NCI-H1105 (cell line): ENCODE measurements around the gene OBSCN.

ENCODE experiments used
- DNase-seq: peaks from one replicate; lab custom pipeline; 2025; lab: John Stamatoyannopoulos, UW

OBSCN gene

DNA sequence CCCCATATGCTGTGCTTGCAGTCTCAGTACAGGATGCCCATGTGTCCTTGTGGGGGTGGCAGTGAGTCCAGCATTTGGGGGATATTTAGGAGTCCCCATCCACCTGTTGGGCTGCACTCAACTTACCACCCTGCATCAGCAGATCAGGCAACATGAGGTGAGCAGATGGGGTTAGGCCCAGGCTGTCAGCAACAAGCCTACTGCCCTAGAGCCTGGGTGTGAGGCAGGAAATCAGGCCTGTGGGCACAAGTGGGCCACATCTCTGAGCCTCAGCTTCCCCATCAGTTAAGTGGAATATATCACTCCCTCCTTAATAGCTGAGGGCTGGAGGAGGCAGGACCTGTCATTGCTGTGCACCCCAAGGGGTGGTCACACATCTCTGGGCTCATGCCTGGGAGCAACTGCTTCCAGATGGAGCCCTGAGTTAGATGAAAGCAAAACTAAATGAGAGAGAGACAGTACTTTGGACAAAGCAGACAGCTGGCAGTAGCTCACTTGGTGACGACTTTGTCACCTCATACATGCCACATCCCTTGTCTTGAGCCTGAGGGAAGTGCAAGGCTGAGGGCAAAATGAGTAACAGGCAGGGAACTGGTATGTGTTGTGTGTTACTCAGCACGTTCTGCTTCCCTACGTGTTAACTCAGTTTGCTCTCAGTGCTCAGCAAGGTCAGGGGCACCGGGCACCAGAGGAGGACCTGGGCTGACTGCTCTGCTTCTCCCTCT, 150.4 kb downstream of the OBSCN start:
- no peak for DNase-seq

DNA sequence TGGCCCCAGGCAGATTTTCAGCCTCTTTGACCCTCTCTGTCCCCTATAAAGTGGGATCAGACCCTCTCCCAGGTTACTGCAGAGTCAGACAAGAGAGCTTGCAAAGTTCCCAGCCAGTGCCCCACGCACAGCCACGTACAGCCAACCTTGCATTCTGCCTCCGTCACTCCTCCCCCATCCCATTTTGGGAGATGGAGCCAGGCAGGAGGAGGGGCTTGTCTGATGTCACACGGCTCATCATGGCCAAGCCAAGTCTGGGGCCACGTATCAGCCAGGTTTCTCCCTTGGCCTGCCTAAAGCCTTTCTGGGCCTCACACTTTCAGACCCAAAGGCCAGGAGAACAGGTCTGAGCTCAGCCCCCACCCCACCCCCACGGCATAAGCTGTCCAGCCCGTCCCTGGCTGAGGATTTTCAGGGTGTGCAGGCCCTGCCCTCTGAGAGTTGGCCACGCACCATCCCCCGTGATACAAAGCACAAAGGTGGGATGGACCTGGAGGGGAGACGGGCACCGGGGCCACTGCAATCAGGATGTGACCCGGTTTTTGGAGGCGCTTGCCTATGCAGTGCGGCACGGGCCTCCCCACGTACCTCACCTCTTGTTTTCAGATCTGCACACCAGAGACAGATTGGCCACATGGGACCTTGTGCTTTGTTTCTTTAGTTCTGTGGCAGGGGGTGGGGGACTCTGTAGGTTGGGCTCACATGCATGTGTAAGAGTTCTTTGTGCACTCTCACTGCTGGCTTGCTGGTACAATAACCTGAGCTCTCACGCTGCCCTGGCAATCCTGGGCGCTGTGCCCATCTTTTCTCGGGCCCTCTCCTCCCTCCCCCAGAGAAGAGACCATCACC, 151.1 kb downstream of the OBSCN start:
- no peak for DNase-seq

DNA sequence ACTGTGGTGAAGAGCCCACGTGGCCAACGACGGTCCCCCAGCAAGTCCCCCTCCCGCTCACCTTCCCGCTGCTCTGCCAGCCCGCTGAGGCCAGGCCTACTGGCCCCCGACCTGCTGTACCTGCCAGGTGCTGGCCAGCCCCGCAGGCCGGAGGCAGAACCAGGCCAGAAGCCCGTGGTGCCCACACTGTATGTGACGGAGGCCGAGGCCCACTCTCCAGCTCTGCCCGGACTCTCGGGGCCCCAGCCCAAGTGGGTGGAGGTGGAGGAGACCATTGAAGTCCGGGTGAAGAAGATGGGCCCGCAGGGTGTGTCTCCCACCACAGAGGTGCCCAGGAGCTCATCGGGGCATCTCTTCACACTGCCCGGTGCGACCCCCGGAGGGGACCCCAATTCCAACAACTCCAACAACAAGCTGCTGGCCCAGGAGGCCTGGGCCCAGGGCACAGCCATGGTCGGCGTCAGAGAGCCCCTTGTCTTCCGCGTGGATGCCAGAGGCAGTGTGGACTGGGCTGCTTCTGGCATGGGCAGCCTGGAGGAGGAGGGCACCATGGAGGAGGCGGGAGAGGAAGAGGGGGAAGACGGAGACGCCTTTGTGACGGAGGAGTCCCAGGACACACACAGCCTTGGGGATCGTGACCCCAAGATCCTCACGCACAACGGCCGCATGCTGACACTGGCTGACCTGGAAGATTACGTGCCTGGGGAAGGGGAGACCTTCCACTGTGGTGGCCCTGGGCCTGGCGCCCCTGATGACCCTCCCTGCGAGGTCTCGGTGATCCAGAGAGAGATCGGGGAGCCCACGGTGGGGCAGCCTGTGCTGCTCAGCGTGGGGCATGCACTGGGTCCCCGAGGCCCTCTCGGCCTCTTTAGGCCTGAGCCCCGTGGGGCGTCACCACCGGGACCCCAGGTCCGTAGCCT, 152.0 kb downstream of the OBSCN start:
- no peak for DNase-seq

DNA sequence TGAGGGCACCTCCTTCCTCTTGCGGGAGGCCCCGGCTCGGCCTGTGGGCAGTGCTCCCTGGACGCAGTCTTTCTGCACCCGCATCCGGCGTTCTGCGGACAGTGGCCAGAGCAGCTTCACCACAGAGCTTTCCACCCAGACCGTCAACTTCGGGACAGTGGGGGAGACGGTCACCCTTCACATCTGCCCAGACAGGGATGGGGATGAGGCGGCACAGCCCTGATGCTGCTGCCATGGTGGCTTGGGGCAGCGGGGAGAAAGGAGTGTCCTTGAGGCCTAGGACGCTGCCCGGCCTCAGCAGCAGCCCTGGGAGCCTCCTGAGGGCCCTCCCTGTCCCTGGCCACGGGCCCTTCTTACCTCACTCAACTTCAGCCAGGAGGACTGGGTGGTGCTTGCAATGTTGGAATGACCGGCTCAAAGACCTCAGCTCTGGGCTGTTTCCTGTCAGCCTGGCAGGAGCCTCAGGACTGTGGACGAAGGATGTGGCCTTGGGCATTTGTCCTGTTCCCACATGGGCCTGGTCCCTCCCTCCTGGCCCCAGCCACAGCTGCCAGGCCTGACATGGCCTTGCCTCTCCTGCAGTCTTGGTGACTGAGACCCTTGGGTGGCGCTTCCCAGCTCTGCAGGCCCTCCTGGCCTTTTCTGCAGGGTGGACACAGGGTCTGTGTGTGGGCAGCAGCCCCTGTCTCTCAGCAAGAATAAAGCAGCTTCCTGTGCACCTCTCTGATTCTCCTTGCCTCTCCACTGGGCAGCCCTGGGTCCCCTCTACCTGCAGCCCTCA, 152.9 kb downstream of the OBSCN start:
- DNase-seq: no peak

- DNase-seq: no peak
These were observed 153.7 kb downstream of the OBSCN start for GRCh38 chr1:228361314-228362140.

GRCh38 chr1:228362141-228362883, 154.5 kb downstream of the OBSCN start:
- no peak for DNase-seq

- DNase-seq: no peak
These were observed 155.1 kb downstream of the OBSCN start for GRCh38 chr1:228362884-228363450.

- DNase-seq: no peak
These were observed 155.8 kb downstream of the OBSCN start for GRCh38 chr1:228363686-228364067.

- DNase-seq: no peak
These were observed 156.3 kb downstream of the OBSCN start for GRCh38 chr1:228364068-228364705.

- DNase-seq: no peak
These were observed 156.9 kb downstream of the OBSCN start for GRCh38 chr1:228364706-228365213.

DNA sequence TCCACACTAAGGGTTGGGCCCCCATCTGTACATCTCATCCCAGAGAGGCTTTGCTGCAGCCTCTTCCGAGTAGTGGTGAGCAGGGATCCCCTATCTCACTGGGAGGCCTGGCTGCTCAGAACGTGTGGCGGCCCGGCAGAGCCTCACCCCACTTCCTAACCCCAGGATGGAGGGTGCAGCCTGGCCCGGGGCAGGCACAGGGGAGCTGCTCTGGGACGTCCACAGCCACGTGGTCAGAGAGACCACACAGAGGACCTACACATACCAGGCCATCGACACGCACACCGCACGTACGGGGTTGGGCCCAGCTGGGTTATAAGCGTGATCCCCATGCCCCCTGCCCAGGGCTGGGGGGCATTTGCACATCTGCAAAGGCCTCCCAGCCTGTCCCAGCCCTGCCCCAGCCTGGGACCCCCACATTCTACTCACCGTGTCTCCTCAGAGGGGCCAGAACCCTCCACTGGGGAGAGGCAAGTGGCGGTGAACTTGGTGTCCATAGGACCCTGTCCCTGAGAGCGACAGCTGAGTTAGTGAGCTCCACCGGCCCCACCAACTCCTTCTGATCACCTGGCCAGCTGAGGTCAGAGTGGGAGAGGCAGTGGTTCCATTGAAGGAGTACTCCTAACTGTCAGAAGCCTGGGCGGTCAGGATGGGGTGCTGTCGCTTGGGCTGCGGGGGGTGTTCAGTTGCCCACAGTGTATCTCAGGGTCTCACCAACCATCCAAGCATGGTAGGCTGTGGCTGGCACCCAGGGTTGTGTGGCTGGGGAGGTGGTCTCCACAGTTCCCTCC, 157.6 kb downstream of the OBSCN start:
- no peak for DNase-seq

DNA sequence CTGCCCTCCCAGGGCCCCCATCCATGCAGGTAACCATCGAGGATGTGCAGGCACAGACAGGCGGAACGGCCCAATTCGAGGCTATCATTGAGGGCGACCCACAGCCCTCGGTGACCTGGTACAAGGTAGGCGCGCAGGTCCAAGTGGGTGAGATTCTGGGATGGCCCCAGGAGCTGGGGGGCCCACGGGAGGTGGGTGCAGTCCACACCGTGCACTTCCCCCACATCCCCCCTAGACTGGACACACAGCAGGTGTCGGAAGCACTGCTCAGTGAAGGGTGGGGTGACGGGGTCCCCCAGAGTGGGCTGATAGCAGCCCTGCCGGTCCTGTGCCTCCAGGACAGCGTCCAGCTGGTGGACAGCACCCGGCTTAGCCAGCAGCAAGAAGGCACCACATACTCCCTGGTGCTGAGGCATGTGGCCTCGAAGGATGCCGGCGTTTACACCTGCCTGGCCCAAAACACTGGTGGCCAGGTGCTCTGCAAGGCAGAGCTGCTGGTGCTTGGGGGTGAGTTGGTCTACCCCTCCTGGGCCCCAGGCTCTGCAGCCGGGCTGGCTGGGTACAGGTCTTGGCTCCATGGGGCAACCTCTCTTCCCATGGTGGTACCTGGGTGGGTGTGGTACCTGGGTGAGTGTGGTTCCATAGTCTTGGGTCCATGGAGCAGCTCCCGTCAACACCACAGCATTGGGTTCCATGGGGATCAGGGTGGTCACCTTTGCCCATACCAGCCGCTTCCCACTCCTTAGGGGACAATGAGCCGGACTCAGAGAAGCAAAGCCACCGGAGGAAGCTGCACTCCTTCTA, 158.4 kb downstream of the OBSCN start:
- no peak for DNase-seq

DNA sequence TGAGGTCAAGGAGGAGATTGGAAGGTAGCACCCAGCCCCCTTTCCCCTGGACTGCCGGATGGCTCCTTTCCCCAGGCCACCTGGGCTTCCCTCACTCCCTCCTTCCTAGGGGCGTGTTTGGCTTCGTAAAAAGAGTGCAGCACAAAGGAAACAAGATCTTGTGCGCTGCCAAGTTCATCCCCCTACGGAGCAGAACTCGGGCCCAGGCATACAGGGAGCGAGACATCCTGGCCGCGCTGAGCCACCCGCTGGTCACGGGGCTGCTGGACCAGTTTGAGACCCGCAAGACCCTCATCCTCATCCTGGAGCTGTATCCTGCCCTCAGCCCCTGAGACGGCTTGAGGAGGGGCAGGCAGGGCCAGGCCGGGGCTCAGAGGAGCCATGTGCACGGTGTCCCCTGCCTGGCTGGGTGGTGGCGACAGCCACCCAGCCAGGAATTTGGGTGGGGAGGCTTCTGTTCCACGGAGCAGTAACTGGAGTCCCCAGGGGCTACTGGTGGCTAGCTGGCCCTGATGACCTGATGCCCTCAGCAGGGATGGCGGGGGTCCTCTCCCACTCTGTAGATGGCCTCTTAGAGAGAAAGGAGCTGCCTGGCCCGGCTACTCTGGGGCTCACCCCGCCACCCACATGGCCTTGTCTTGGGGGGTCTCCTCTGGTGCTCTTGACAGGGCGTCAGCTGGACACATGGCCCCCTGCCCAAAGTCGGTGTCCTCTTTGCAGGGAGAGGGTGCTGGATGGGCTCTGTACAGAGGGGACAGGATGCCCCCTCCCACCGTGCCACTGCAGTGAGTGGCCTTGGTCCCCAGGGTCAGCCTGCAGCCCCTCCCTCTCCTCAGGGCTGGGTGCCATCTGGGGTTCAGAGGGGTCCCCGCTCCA, 159.3 kb downstream of the OBSCN start:
- DNase-seq: no peak

- DNase-seq: no peak
These were observed 160.3 kb downstream of the OBSCN start for GRCh38 chr1:228367798-228368791.
